HT1080 (cell line): ENCODE data around the gene MSN. TPM values are rescaled to one million over a fixed set of nuclear protein-coding genes. Genes with fewer than 3 reads are reported as not detected.
"Not testable (repeated sequence)": the region's sequence is repeated elsewhere in the genome, so short reads cannot be mapped to it uniquely, and the experiment has no call there.

Source experiments
- DNase-seq: peaks from one replicate; pipeline ENCODE4 v3.0.0-alpha.2; 2015; ENCODE audit warnings: low read depth
- total RNA-seq: library from RNA; depleted of rRNA; stranded (reverse); fragments of >200 nt; shearing (Covaris generic); gene quantifications from 2 replicates; pipeline ENCODE4 v1.2.3, GENCODE V29; 2014

Gene MSN
- total RNA-seq, 1 experiment from 2014 or later = 417 TPM

GRCh38 chrX:65712005-65712806 is 44.8 kb downstream of the MSN start:
- no peak for DNase-seq

DNA sequence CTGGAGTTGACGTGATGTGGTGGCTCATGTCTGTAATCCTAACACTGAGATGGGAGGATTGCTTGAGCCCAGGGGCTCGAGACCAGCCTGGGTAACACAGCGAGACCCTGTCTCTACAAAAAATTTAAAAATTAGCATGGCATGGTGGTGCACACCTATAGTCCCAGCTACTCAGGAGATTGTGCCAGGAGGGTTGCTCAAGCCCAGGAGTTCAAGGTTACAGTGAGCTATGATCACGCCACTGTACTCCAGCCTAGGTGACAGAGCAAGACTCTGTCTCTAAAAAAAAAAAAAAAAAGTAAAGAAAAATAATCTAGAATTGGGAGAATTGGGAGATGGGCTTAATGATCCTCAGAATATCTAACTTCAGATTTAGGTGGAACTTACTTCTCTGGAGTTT is 51.1 kb downstream of the MSN start:
- DNase-seq = no peak

DNA sequence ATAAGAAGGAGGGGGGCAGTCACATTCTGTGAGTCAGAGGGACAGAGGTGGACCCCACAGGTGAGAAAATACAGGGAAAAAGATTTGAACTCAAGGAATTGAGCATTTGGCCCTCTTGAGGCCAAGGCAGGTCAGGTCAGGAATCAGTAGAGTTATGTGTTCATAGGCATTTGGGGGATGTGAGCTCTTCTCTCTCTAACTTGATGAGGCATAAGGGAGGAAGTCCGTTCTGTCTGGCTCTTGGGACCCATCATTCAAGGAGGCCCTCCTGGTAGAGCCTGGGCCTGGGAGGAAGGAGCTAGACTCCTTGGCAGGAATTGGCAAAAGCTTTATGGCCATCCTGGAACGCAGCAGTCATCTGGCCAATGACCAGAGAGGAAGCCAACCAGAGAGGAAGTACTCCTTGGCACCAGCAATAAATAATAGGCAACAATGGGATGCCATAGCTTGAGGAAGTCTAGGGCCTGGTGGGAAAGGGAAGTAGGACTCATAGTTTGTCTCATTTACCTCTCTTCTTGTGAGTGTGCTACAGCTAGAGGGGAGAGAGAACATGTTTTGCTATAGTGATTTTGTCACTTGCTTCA is 53.0 kb downstream of the MSN start:
- peak; percentile 17 for DNase-seq

DNA sequence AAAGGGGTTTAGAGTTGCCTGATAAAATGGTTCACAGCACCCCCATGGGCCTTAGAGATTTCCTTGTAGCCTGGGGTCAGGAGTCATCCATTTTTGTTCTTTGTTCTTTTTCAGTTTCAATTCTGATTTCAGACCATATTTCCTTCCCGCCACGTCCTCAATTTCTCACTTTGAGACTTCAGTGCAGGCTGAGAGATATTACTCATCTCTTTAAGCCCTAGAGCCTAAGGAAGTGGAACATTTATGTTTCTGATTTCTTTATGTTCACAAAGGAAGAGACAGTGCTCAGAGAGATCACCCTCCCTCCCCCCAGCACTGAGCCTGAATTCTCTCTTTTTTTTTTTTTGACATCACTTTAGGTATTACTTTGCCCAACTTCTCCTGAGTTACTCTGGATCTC is 56.3 kb downstream of the MSN start:
- no peak for DNase-seq

- DNase-seq = no peak
Observed at GRCh38 chrX:65726715-65727114, 59.3 kb downstream of the MSN start.

GRCh38 chrX:65731684-65732289 is 64.3 kb downstream of the MSN start:
- DNase-seq = no peak

DNA sequence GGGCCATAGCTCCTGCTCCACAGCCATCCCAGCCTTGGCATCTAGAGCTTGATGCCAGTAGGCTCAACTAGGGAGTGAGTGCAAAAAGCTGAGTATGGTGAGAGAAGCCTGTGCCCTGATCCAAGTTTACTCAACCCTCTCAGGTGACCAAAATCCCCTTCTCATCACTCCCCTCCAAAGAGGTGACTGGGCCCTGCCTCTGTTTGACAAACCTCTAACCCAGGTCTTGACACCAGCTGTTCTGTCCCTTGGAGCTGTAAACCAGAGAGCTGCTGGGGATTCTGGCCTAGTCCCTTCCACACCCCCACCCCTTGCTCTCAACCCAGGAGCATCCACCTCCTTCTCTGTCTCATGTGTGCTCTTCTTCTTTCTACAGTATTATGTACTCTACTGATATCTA is 73.5 kb downstream of the MSN start:
- DNase-seq = no peak

- DNase-seq = no peak
Observed at GRCh38 chrX:65741823-65742222, 74.4 kb downstream of the MSN start.

- peak; percentile 17 for DNase-seq
Observed at GRCh38 chrX:65744965-65745364, 77.5 kb downstream of the MSN start.

- DNase-seq = no peak
Observed at GRCh38 chrX:65745427-65745826, 78.0 kb downstream of the MSN start.

GRCh38 chrX:65745992-65746391 is 78.5 kb downstream of the MSN start:
- no peak for DNase-seq

GRCh38 chrX:65750674-65751469 is 83.4 kb downstream of the MSN start:
- DNase-seq = no peak

DNA sequence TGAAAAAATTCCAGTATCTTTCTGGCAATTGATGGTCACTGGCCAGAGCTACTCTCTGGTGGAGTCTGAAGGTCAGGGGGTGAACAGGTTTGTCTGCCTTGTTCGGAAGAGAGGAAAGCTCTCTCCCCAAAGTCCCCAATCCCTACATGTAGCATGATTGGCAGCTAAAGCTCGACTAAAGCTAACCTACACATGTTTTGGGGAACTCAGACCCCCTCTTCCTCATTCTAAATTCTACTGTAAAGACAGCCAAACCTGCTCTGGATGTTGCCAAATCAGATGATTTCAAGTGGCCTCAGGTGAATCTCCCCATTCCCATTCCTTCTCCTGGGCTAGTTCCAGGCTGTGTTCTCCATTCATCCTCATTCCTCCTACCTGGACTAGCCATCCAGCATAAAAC is 84.1 kb downstream of the MSN start:
- DNase-seq = no peak

DNA sequence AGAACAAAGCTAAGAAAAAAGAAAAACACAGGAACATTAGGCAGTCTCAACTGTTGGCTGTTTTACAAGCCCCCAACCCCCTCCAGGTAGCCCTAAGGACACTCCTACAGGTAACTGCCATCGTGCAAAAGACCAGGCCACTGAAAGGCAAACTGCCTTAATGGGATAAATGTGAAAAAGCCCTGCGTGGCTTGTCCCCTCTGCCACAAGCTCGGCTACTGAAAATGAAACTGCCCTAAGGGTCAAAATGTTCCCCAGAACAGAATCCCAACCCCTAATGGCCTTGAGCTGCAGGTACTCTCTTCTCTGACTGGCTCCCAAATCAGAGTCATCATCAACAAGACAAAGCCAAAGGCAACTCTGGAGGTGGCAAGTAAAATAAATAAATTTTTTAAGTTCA is 84.8 kb downstream of the MSN start:
- no peak for DNase-seq

DNA sequence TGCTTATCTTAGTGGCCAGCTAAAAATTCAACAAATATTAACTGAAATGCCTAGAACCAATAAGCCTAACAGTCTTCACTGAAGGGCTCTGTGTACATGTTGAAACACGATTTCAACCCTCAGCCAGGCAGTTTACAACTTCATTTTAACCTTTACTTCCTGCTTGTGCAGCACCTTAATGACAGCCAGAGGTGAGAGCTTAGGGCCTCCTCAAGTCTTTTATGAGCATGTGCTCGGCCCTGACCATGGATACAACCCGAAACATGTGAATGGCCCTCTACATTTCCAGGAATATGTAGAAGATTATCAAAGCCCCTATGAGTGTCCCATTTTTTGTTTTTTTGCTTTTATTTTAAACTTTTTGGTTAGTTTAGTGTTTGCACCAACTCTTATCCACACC is 88.3 kb downstream of the MSN start:
- no peak for DNase-seq

GRCh38 chrX:65757943-65758342 is 90.5 kb downstream of the MSN start:
- no peak for DNase-seq

DNA sequence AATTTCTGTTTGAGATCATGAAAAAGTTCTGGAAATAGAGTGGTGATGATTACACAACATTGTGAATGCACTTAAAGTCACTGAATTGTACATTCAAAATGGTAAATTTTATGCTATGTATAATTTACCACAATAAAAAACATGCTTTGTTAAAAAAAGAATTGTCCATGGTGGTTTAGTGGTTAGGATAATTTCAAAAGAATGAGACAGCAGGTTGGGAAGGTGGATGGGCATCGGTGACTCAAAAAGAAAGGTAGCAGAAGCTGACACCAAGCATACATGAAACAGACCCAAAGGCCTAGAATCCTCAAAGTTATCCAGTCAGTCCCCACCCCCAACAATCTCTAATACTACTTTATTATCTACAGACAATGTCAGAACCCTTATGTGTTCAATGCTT is 91.1 kb downstream of the MSN start:
- no peak for DNase-seq

DNA sequence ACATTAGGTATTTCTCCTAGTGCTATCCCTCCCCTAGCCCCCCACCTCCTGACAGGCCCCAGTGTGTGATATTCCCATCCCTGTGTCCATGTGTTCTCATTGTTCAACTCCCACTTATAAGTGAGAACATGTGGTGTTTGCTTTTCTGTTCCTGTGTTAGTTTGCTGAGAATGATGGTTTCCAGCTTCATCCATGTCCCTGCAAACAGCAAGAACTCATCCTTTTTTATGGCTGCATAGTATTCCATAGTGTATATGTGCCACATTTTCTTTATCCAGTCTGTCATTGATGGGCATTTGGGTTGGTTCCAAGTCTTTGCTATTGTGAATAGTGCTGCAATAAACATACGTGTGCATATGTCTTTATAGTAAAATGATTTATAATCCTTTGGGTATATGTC is 92.1 kb downstream of the MSN start:
- DNase-seq = not testable (repeated sequence)

GRCh38 chrX:65769564-65770292 is 102.3 kb downstream of the MSN start:
- no peak for DNase-seq

DNA sequence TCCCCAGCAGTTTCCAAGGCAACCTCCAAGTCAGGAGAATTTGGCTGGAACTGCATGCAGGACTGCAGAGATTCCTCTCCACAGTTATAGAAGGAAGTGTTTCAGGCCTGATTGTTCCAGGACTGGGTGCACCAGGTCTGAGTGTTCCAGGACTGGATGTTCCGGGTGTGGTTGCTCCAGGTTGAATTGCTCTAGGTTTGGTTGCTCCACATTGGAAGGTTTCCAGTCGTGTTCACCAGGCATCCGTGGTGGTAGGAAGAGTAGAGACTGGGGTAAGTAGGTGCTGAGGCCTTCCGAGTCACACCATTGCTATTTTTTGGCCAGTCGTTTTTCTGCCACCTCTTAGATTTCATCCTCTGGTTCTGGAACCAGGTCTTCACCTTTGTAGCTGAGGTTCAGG is 105.4 kb downstream of the MSN start:
- DNase-seq = no peak

DNA sequence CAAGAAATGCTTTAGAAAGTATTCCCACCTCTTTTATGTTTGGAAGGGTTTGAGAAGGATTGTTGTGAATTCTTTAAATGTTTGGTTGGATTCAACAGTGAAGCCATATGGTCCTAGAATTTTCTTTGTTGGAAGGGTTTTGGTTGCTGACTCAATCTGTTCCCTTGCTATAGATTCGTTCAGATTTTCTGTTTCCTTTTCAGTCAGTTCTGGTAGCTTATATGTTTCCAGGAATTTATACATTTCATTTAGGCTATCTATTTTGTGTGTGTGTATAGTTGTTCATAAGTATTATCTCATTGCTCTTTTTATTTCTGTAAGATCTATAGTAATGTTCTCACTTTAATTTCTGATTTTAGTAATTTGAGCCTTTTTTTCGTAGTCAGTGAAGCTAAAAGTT is 114.4 kb downstream of the MSN start:
- DNase-seq = no peak
